GM12892 (cell line): ENCODE measurements around the gene TVP23A.

ENCODE experiments used
- POLR2A ChIP-seq: IDR thresholded peaks from 2 replicates; pipeline ENCODE4 v1.6.1; 2011; ENCODE audit warnings: low read depth, low read length, control low read depth
- POLR2AphosphoS5 ChIP-seq: IDR thresholded peaks from 2 replicates; pipeline ENCODE4 v1.6.1; 2011; ENCODE audit warnings: low read depth, low read length, control low read depth

DNA sequence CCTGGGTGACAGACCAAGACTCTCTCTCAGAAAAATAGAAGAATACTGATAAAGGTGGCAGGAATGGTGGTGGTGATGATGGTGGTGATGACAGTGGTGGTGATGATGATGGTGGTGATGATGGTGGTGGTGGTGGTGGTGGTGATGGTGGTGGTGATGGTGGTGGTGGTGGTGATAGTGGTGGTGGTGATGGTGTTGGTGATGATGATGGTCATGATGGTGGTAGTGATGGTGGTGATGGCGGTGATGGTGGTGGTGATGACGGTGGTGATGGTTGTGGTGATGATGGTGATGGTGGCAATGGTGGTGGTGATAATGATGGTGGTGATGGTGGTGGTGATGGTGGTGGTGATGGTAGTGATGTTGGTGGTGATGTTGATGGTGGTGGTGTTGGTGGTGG is 40.4 kb upstream of the TVP23A start:
- TF ChIP-seq POLR2A (no peak), POLR2AphosphoS5 (no peak)
